ENCODE results near the gene MARS1.

MARS1 gene

GRCh38 chr12:57474862-57475261, 13.0 kb upstream of the MARS1 start:
- TF ChIP-seq FOXP2 (optimal IDR thresholded peaks at IDR 0.05; ENCODE audit: borderline replicate concordance, extremely low read depth, extremely low read length, insufficient read depth) (no peak), TAF1 (IDR thresholded peaks at IDR 0.05; ENCODE audit: borderline replicate concordance, insufficient read depth, low read length) (no peak), POLR2AphosphoS5 (IDR thresholded peaks at IDR 0.05; ENCODE audit: low read depth, low read length) (no peak), REST (IDR thresholded peaks at IDR 0.05; ENCODE audit: insufficient read depth in 1 of 2, low read depth in 2 of 2, low read length in 2 of 2) (no peak), SIN3A (IDR thresholded peaks at IDR 0.05; ENCODE audit: borderline replicate concordance, insufficient read depth, low read length) (no peak)

- TF ChIP-seq REST (IDR thresholded peaks at IDR 0.05; ENCODE audit: insufficient read depth in 1 of 2, low read depth in 2 of 2, low read length in 2 of 2), result no peak
- no peak for TF ChIP-seq SIN3A (IDR thresholded peaks at IDR 0.05; ENCODE audit: borderline replicate concordance, insufficient read depth, low read length)
- TF ChIP-seq POLR2AphosphoS5 (IDR thresholded peaks at IDR 0.05; ENCODE audit: low read depth, low read length), result no peak
- no peak for TF ChIP-seq FOXP2 (optimal IDR thresholded peaks at IDR 0.05; ENCODE audit: borderline replicate concordance, extremely low read depth, extremely low read length, insufficient read depth)
- no peak for TF ChIP-seq TAF1 (IDR thresholded peaks at IDR 0.05; ENCODE audit: borderline replicate concordance, insufficient read depth, low read length)
These were observed 12.4 kb upstream of the MARS1 start for GRCh38 chr12:57475271-57476161.

- no peak for TF ChIP-seq SIN3A (IDR thresholded peaks at IDR 0.05; ENCODE audit: borderline replicate concordance, insufficient read depth, low read length)
- TF ChIP-seq FOXP2 (optimal IDR thresholded peaks at IDR 0.05; ENCODE audit: borderline replicate concordance, extremely low read depth, extremely low read length, insufficient read depth), result no peak
- TF ChIP-seq POLR2AphosphoS5 (IDR thresholded peaks at IDR 0.05; ENCODE audit: low read depth, low read length), result no peak
- no peak for TF ChIP-seq TAF1 (IDR thresholded peaks at IDR 0.05; ENCODE audit: borderline replicate concordance, insufficient read depth, low read length)
These were observed 11.5 kb upstream of the MARS1 start for GRCh38 chr12:57476162-57476992.

- no peak for TF ChIP-seq POLR2AphosphoS5 (IDR thresholded peaks at IDR 0.05; ENCODE audit: low read depth, low read length)
- TF ChIP-seq TAF1 (IDR thresholded peaks at IDR 0.05; ENCODE audit: borderline replicate concordance, insufficient read depth, low read length), result no peak
- TF ChIP-seq SIN3A (IDR thresholded peaks at IDR 0.05; ENCODE audit: borderline replicate concordance, insufficient read depth, low read length), result no peak
- TF ChIP-seq REST (IDR thresholded peaks at IDR 0.05; ENCODE audit: insufficient read depth in 1 of 2, low read depth in 2 of 2, low read length in 2 of 2), result no peak
- no peak for TF ChIP-seq FOXP2 (optimal IDR thresholded peaks at IDR 0.05; ENCODE audit: borderline replicate concordance, extremely low read depth, extremely low read length, insufficient read depth)
These were observed 10.7 kb upstream of the MARS1 start for GRCh38 chr12:57476993-57477709.
